Fibroblast of skin of right biceps (primary cell): Measurements from ENCODE around the gene SLC25A47.
"Not testable (repeated sequence)": the region's sequence is repeated elsewhere in the genome, so short reads cannot be mapped to it uniquely, and the experiment has no call there.

Experiments
- DNase-seq: peaks from one replicate; pipeline ENCODE4 v3.0.0-alpha.2; 2013

Gene SLC25A47

GRCh38 chr14:100328495-100329163 lies 5.5 kb downstream of the SLC25A47 start:
- DNase-seq: no peak

GRCh38 chr14:100329233-100330006 lies 6.3 kb downstream of the SLC25A47 start:
- no peak for DNase-seq

GRCh38 chr14:100330007-100330344 lies 6.8 kb downstream of the SLC25A47 start:
- no peak for DNase-seq

DNA sequence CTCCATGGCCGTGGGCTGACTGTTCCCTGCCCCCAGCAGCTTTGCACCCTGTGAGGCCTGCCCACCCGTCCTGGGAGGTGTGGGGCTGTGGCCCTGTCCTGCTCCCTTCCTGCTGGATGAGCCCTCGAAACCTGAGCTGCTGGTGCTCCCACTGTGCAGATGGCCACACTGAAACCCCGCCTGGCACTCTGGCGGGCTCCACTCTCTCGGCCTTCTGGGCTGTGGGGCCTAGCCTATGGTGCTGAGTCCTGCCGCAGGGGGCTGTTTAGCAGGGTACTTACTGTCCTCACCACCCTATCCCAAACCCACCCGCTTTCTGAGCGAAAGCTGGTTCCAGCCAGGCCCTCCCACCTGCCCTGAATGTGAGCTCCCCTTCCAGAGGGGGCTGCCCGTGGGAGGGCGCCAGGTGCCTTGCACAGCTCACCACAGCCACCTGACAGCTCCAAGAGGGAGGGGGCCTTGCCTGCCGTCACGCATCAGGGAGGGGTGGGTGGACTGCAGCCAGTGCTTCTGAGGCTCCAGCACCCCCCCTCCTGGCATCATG lies 7.3 kb downstream of the SLC25A47 start:
- DNase-seq: no peak

DNA sequence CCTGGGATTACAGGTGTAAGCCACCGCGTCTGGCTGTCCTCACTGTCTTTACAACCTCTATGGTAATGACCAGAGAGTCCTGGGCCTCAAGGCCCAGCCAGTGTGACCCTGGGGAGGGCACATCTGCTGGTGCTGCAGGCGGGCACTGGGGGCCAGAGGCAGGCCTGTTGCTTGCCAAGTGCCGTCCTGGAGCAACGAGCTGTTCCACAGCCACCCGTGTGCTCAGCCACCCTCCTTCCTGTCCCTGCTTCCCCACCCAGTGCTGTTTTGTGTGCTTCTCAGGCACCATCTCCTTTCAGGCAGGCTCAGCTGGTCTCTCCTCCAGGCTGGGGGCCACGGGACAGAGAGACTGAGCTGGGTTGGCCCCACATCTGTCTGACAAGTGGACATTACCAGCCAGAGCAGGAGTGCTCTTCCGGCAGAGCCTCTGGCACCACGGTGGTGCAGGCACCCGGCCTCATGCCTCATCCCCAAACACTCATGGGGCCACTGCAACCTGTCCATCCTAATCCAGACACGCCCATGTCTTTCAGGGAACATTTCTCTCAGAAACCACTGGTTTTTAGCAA lies 9.0 kb downstream of the SLC25A47 start:
- no peak for DNase-seq

GRCh38 chr14:100332797-100333196 lies 9.7 kb downstream of the SLC25A47 start:
- no peak for DNase-seq

DNA sequence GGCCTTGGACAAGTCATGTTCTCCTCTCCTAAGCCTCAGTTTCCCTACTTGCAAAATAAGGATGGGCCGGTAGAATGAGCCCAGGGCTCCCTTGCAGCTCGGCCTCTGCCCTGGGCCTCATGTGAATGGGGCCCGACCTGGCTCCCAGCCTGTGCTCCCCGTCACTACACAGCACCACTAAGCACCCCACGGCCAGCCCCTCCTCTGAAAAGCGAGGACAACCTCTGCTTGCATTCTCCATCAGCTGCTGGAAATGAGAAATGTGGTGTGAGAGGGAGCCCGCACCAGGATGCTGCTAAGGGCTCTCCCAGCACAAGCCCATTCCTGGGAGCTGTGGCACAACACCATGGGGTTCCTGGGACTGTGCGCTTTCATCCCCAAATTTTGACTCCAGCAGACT lies 10.2 kb downstream of the SLC25A47 start:
- no peak for DNase-seq

DNA sequence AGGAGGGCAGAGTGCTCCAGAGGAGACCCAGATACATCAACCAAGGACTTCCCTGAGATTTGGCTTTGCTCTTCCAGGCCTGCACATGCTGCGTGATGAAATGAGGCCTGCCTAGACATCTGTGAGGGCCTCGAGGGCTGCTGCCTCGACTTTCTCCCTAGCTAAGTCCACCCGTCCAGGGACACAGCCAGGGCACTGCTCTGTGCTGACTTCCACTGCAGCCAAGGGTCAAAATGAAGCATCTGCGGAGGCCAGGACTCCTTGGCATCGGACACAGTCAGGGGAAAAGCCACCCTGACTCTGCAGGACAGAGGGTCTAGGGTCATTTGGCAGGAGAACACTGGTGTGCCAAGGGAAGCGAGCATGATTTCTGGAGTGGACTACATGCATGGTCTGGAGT lies 10.7 kb downstream of the SLC25A47 start:
- DNase-seq: no peak

GRCh38 chr14:100334904-100335303 lies 11.8 kb downstream of the SLC25A47 start:
- DNase-seq: no peak

DNA sequence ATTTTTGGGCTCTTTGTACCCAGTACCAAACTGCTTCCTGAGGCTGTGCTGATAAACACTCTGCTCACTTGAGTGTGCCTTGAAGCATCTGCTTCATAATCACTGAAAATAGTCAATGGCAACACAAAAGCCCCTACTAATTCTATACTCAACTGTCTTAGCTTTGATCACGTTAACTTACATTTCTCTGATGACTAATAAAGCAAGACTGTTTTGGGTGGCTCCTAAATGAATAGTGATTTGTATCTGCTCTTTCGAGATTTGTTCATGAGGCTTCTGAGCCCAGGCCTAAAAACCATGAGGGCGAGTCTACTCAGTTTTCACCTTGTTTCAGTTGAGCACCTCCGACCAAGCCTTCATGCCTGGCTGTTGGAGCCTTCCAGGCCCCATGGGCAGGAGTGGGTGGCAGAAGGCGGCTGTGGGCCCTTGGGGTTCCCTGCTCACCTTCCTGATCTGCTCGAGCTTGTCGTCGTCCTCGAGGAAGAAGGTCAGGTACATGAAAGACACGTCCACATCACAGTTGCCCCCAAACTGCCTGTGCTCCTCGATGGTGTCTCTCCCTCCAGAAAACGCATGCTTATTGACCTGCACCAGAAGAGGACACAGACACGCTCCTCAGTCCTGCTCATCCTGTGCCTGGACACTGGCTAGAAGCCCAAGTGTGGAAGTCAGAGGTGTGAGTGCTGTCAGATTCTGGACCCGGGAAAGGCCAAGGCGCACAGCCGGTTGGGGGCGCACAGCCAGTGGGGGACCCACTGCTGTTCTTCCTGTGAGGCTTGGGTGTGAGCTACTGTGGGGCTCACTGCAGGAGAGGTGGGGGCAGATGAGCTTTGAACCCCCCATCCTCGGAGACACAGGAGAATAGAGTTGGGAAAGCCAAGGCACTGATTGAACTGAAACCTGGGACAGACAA lies 13.7 kb downstream of the SLC25A47 start:
- DNase-seq: no peak

DNA sequence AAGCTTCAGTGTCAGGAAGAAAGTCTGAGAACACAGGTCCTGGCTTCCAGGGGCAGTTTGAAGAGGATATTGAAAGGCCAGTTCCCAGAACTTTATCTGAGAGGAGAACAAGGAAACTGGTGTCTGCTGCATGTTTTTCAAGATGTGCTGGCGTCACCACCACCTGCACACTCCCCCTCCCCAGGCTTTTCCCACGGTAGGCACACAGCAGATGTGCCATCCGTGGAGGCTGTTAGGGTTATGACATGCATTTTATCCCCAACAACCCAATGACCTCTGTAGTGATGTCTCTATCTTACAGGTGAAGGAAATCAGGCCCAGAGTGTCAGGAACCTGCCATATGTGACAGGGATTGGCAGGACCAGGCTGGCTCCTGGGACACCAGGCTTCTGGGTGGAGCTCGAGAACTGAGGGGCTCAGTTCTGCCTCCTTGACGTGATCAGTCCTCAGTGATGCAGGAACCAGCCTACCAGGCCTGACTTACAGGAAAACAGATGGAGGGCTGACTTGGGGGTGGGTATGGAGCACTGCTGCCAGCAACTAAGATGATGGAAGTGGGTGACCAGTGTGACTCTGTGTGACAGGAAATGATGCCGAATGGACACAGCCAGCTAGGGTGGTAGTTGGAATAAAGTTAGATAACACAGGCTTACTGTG lies 16.8 kb downstream of the SLC25A47 start:
- no peak for DNase-seq

- no peak for DNase-seq
These were observed 17.3 kb downstream of the SLC25A47 start for GRCh38 chr14:100340423-100340813.

DNA sequence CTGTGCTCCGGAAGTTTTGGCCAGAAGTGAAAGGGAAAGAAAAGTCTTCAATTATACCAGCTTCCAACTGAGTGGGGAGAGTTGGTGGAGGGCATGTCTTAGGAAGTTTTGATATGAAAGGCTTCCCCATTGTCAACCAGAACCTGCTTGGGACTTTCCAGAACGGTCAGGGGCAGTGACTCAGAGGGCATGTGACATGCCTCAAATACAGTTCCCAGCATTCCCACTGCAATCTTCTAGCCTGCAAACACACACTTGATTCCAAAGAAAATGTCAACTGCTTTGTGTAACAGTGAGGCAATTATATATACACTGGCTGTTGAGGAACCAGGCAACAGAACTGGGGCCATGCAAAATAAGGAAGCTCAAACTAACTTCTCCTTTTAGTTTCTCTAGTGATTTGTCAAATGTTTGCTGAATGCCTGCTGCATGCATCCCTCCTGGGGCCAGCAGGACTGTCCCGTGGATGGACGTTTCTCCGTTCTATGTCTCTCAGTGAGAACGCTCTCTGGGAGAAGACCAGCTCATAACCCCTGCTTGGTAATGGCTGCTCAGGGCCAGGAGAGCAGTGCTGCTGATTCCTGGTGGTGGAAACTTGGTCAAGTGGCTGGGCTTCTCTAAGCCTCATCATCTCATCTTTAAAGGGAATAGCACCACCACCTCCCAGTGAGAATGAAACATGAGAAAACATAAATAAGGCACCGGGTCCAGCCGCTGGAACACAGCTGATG lies 18.3 kb downstream of the SLC25A47 start:
- peak; percentile 21 for DNase-seq

DNA sequence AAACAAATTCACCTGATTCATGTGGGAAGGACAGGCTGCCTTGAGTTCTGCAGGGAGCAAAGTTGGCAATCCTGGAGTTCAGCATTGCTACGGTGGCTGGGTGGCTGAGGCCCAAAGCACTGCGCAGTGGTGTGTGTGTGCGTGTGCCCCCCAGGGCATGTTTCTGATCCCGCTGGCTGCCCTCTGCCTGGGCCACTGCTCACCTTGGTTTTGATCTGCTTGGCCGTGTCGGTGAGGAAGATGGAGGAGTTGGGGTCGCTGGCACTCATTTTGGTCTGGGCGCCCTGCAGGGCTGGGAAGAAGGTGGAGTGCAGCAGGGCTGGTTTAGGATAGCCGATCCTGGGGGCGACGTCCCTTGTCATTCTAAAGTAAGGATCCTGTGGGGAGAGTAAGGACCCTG lies 19.1 kb downstream of the SLC25A47 start:
- no peak for DNase-seq

DNA sequence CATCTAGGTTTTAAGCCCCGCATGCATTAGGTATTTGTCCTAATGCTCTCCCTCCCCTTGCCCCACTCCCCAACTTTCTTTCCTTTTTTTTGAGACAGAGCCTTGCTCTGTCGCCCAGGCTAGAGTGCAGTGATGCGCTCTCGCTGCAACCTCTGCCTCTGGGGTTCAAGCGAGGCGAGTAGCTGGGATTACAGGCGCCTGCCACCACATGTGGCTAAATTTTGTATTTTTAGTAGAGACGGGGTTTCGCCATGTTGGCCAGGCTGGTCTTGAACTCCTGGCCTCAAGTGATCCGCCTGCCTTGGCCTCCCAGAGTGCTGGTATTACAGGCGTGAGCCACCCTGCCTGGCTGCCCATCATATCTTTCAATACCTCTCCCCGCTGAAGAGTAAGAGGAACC lies 19.7 kb downstream of the SLC25A47 start:
- DNase-seq: not testable (repeated sequence)

DNA sequence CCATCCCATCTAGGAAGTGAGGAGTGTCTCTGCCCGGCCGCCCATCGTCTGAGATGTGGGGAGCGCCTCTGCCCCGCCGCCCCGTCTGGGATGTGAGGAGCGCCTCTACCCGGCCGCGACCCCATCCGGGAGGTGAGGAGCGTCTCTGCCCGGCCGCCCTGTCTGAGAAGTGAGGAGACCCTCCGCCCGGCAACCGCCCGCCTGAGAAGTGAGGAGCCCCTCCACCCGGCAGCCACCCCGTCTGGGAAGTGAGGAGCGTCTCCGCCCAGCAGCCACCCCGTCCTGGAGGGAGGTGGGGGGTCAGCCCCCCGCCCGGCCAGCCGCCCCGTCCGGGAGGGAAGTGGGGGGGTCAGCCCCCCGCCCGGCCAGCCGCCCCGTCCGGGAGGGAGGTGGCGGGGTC lies 21.5 kb downstream of the SLC25A47 start:
- DNase-seq: not testable (repeated sequence)

DNA sequence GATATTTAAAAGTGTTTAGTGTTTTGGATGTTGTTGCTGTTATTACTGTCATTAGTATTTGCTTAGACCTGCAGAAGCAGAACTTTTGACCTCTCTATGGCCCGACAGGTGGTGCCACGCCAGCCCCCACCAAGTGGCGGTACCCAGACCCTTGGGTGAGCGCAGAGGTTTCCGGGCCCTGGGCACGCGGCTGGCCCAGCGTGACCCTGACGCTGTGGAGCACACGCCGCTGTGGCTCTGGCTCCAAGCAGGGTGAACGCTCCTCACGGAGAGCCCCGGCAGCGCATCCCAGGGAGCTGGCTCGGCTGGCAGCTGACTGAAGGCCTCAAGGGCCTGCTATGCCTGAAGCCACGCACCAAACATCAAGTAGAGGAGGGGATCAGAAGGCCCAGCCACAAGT lies 22.6 kb downstream of the SLC25A47 start:
- no peak for DNase-seq

DNA sequence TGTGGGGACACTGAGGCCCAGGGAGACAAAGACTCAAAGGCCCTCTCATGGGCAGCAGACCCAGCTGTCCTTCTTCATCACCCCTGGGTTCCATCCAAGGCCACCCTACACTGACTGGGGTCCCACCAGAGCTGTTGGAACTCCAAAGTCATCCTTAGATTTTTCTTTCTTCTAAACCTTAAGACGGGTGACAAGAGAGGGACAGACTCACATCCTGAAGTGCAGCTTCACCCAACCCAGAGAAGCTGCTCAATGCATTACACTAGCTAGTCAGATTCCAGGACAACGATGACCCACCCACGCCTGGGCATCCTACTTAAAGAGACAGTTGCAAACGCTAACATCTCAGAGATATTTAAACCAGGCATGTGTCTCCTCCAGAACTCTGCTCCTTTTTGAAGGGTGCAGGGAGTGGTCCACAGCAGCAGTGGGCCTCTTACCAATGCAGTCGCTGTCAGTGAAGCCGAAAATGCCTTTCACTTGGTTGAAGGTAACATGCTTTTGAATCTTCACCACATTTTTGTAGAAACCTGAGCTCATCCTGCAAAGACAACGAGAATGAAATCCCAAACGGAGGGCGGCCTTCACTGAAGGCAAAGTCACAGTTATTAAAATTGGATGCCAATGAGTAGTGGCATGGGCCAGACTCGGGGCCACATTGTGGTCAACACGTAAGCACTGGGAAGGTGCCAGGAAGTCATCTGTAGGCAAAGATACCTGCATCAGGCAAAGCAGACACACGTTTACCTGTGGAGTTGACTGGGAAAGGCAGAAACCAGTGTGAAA lies 23.4 kb downstream of the SLC25A47 start:
- no peak for DNase-seq

GRCh38 chr14:100348253-100348729 lies 25.2 kb downstream of the SLC25A47 start:
- no peak for DNase-seq

DNA sequence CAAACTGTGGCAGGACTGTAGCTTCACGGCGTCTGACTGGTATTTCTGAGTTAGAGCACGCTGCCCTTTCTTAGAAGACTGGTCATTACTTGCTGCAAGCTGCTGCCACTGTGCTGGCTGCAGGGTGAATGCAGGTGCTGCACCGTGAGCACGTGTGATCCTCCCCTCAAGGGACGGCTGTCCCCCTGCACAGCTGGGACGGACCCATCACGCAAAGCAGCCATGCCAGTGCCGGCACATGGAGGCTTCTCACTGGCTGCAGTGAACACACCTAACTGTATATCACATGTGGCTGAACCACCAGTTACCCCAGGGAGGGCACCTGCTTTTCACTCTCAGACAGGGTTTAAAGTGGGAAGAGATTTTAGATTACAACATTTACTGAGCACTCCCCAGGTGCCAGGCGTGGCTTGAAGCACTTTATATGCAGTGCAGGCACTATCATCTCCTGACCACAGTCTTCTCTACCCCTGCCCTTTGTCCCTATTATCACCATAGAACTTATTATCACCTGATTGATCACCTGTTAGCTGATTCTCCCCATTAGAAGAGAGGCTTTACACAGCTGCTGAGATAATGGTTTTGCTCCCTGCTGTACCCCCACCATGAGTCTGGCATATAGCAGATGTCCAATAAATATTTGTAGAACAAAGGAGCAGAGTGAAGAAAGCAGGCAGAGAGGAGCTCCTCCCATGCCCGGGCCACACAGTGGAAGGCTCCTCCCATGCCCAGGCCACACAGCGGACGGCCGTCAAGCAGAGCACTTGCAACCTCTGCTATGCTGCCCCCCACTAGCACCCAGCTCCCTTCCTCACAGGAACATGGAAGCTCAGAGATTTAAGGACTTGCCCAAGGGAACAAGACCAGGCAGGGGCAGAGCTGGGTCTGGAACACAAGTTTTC lies 25.9 kb downstream of the SLC25A47 start:
- DNase-seq: no peak
